ENCODE results near the gene SUMF1.

SUMF1 gene

GRCh38 chr3:4497005-4497692, 30.1 kb upstream of the SUMF1 start:
- DNase-seq = no peak

- no peak for DNase-seq
Measured at GRCh38 chr3:4496087-4496452, 29.0 kb upstream of the SUMF1 start.

GRCh38 chr3:4495294-4496086, 28.4 kb upstream of the SUMF1 start:
- no peak for DNase-seq

GRCh38 chr3:4494895-4495264, 27.8 kb upstream of the SUMF1 start:
- DNase-seq = no peak

- no peak for DNase-seq
Measured at GRCh38 chr3:4493941-4494894, 27.1 kb upstream of the SUMF1 start.

GRCh38 chr3:4493014-4493940, 26.2 kb upstream of the SUMF1 start, which contains the start of gene ITPR1:
Gene ITPR1 (plus strand): TSS chr3:4493348. CDS start chr3:4516492, 23,144 bp downstream.
- DNase-seq = peak; percentile 98

GRCh38 chr3:4492208-4493013, 25.3 kb upstream of the SUMF1 start:
- DNase-seq = peak; percentile 75

GRCh38 chr3:4491855-4492207, 24.8 kb upstream of the SUMF1 start:
- DNase-seq = no peak

GRCh38 chr3:4478261-4478660, 11.2 kb upstream of the SUMF1 start:
- no peak for DNase-seq

- no peak for DNase-seq
Measured at GRCh38 chr3:4476496-4476895, 9.4 kb upstream of the SUMF1 start.

- no peak for DNase-seq
Measured at GRCh38 chr3:4475804-4476203, 8.7 kb upstream of the SUMF1 start.

- peak; percentile 60 for DNase-seq
Measured at GRCh38 chr3:4474683-4475490, 7.8 kb upstream of the SUMF1 start.

- no peak for DNase-seq
Measured at GRCh38 chr3:4472766-4473165, 5.7 kb upstream of the SUMF1 start.

GRCh38 chr3:4472312-4472711, 5.2 kb upstream of the SUMF1 start:
- no peak for DNase-seq

GRCh38 chr3:4471907-4472306, 4.8 kb upstream of the SUMF1 start:
- DNase-seq = no peak

GRCh38 chr3:4467522-4467867, 426 bp upstream of the SUMF1 start:
- no peak for DNase-seq

GRCh38 chr3:4464576-4464975, 2.5 kb downstream of the SUMF1 start:
- DNase-seq = no peak

- no peak for DNase-seq
Measured at GRCh38 chr3:4462369-4463040, 4.6 kb downstream of the SUMF1 start.

GRCh38 chr3:4461468-4462090, 5.5 kb downstream of the SUMF1 start:
- DNase-seq = no peak

- no peak for DNase-seq
Measured at GRCh38 chr3:4460334-4460733, 6.7 kb downstream of the SUMF1 start.

All from activated CD8-positive, alpha-beta memory T cell treated with anti-CD3 and anti-CD28 coated beads, Interleukin-2, amount 50 U/mL, for 48 hours (primary cell).